Measurements from ENCODE around the gene ATG2B.

Gene ATG2B

DNA sequence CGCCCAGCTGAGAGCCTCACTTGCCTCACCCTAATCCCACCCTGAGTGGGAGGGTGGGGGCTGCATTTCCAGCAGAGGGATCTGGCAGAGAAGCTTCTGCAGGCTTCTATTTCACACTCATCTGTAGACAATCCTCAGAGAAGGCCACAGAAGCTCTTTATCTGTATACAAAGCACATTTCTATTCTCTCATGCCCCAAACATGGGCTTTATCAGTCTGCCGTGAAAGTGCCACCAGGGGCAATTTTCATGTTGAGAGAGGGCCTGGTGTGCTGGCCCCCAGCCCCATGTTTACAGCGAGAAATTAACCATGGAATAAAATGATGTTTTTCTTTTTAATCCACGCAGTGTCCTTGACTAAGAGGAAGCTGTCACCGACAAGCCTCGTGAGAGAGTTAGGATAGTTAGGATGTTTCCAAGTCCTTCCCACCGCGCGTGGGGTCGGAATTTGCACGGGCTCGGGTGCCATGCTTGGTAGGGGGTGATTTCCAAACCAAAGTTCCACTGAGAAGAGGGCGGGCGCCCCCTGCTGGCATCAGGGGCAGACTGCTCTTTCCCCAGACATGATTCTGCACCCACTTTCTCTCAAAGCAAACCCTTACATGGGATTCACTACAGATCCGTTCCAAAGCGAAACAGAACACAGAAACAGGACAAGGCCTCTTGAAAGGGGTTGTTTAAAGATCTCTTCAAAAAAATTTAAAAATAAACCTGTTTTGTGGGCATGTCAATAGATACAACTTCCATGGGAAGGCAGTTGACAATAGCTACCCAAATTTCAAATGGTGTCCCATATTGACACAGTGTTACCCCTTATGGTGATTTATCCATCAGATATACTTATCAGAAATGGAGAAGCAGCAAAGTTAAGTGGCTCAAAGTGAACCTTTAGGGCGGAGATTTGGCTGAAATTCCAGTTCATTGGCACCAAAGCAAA lies 87.7 kb downstream of the ATG2B start:
- TF ChIP-seq CTCF (IDR thresholded peaks at IDR 0.05; ENCODE audit: insufficient read depth, low read depth, low read length, missing control alignments): peak; percentile 98
- H3K4me3 ChIP-seq (ENCODE audit: low read length): no peak overlapping the region
- DNase-seq (ENCODE audit: low read depth): peak; percentile 64

DNA sequence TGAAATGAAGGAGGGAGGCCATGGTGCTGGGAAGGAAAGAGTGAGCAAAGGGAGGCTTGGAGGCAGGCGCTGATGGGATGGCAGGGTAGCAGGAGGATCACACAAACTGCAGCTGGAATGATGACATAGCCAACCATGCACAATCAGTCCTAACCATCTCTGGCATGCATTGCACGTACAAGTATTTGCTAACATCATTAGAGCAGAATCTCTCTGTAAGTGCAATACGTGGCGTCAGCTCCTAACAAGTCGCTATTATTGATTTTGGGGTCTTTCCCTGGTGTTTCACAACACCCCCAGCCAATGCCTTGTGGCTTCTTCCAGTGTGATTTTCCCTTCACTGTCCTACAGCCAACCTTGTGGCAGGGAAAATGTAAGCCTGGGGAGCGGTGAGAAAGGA lies 88.6 kb downstream of the ATG2B start:
- no peak for DNase-seq (ENCODE audit: low read depth)
- no peak overlapping the region for H3K4me3 ChIP-seq (ENCODE audit: low read length)
- no peak for TF ChIP-seq CTCF (IDR thresholded peaks at IDR 0.05; ENCODE audit: insufficient read depth, low read depth, low read length, missing control alignments)

DNA sequence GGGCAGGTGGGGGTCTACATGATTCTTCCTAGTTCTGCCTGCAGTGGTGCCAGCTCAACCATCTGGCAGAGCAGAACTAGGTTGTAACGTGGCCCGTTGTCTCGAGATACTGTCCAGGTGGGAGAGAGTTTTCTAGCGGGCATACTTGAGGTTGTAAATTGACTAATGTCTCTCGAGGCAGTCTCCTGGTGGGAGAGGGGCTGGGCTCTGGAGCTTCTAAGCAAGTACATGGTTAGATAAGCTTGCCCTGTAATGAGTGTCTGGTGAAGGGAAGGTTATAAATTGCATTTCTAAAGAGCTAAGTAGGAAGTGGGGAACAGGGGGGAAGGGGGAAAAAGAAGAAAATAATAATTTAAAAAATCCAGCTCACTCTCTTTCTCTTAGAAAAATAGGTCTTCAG lies 89.0 kb downstream of the ATG2B start:
- TF ChIP-seq CTCF (IDR thresholded peaks at IDR 0.05; ENCODE audit: insufficient read depth, low read depth, low read length, missing control alignments): no peak
- no peak overlapping the region for H3K4me3 ChIP-seq (ENCODE audit: low read length)
- DNase-seq (ENCODE audit: low read depth): no peak

DNA sequence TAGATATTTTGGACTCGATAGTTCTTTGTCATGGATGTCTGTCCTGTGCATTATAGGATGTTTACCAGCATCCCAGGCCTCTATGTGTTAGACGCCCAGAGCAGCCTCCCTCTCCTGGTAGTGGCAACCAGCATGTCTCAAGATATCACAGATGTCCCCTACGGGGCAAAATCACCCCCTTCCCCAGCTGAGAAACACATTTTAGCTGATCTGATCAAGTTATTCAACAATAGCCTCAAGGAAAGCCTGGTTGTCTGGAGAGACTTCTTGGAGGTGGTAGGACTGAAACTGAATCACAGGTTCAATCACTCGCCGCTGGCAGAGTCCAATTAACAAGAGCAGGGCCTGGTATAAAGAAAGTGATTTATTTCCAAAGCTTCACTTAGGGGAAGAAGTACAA lies 89.5 kb downstream of the ATG2B start:
- no peak for DNase-seq (ENCODE audit: low read depth)
- no peak overlapping the region for H3K4me3 ChIP-seq (ENCODE audit: low read length)
- no peak for TF ChIP-seq CTCF (IDR thresholded peaks at IDR 0.05; ENCODE audit: insufficient read depth, low read depth, low read length, missing control alignments)

GRCh38 chr14:96272777-96273473 lies 90.2 kb downstream of the ATG2B start:
- DNase-seq (ENCODE audit: low read depth): no peak
- TF ChIP-seq CTCF (IDR thresholded peaks at IDR 0.05; ENCODE audit: insufficient read depth, low read depth, low read length, missing control alignments): no peak
- no peak overlapping the region for H3K4me3 ChIP-seq (ENCODE audit: low read length)

- TF ChIP-seq CTCF (IDR thresholded peaks at IDR 0.05; ENCODE audit: insufficient read depth, low read depth, low read length, missing control alignments): no peak
- no peak overlapping the region for H3K4me3 ChIP-seq (ENCODE audit: low read length)
- peak; percentile 96 for DNase-seq (ENCODE audit: low read depth)
Observed at GRCh38 chr14:96271421-96271762, 91.7 kb downstream of the ATG2B start.
